ENCODE results near the gene TUT4. TPM values are rescaled to one million over a fixed set of nuclear protein-coding genes. Genes with fewer than 3 reads are reported as not detected.
A peak's percentile ranks its signal among the peaks of the same experiment; 100 is the strongest.

Gene TUT4
- total RNA-seq, 1 donor from 2014 or later, result 139 TPM

- DNase-seq (ENCODE audit: low spot score, unreplicated experiment), result no peak
- H3K27me3 Mint-ChIP-seq, result peaks cover 32% of the 10 kb centered on the region
- no peak overlapping the region for H3K4me3 Mint-ChIP-seq (ENCODE audit: low read depth)
- peaks cover 3% of the 10 kb centered on the region for H3K9me3 Mint-ChIP-seq (ENCODE audit: low read depth)
- H3K36me3 Mint-ChIP-seq (ENCODE audit: insufficient read depth), result no peaks in the 10 kb centered on the region
- H3K4me1 Mint-ChIP-seq (ENCODE audit: low read depth), result peaks cover 8% of the 10 kb centered on the region
- no peak overlapping the region for H3K27ac Mint-ChIP-seq
- no peak for TF ChIP-seq CTCF (IDR thresholded peaks at IDR 0.05; ENCODE audit: unreplicated experiment)
Measured at GRCh38 chr1:52599236-52599635, 46.3 kb upstream of the TUT4 start.

DNA sequence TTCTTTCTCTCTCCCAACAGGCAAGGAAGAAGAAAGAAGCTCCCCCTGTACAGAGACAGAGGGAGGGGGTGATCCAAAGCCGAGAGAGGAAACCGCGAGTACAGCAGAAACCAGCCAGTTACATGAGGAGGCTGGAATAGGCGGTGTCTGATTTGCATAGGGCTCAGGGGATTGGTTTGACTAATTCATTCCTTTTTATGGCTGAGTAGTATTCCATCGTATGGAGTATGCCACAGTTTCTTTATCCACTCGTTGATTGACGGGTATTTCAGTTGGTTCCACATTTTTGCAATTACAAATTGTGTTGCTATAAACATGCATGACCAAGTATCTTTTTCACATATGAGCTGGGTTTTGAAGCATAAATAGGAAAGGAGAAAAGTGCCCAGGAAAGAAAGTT, 45.8 kb upstream of the TUT4 start:
- H3K36me3 Mint-ChIP-seq (ENCODE audit: insufficient read depth), result no peaks in the 10 kb centered on the region
- peaks cover 3% of the 10 kb centered on the region for H3K9me3 Mint-ChIP-seq (ENCODE audit: low read depth)
- no peak overlapping the region for H3K4me3 Mint-ChIP-seq (ENCODE audit: low read depth)
- no peak for TF ChIP-seq CTCF (IDR thresholded peaks at IDR 0.05; ENCODE audit: unreplicated experiment)
- DNase-seq (ENCODE audit: low spot score, unreplicated experiment), result no peak
- H3K4me1 Mint-ChIP-seq (ENCODE audit: low read depth), result peaks cover 8% of the 10 kb centered on the region
- no peak overlapping the region for H3K27ac Mint-ChIP-seq
- H3K27me3 Mint-ChIP-seq, result peaks cover 32% of the 10 kb centered on the region

- Mint-ChIP-seq H3K36me3 (ENCODE audit: insufficient read depth) (no peaks in the 10 kb centered on the region), H3K9me3 (ENCODE audit: low read depth) (peaks cover 3% of the 10 kb centered on the region), H3K4me1 (ENCODE audit: low read depth) (peaks cover 7% of the 10 kb centered on the region), H3K27ac (peak overlapping the region; percentile 41), H3K4me3 (ENCODE audit: low read depth) (no peak overlapping the region), H3K27me3 (peaks cover 27% of the 10 kb centered on the region)
- TF ChIP-seq CTCF (IDR thresholded peaks at IDR 0.05; ENCODE audit: unreplicated experiment), result no peak
- no peak for DNase-seq (ENCODE audit: low spot score, unreplicated experiment)
Measured at GRCh38 chr1:52597912-52598311, 45.0 kb upstream of the TUT4 start.

DNA sequence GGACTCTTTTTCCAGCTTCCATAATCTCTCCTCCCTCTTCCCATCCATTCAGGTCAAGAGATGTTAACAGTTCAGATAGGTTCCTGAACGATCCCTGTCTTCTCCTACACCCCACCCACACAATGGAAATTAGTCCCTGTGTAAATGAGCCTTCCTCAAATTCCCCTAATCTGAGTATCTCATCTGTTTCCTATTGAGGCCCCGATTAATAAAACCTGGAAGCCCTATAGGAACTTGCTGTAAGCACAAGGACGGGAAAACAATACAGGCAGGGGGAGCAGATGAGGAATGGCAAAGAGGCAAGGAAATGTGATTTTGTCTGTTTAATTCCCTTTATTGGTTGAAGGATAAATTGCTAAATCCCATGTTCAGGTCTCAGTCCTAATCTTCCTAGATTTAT, 42.2 kb upstream of the TUT4 start:
- H3K4me3 Mint-ChIP-seq (ENCODE audit: low read depth), result no peak overlapping the region
- no peak for DNase-seq (ENCODE audit: low spot score, unreplicated experiment)
- H3K4me1 Mint-ChIP-seq (ENCODE audit: low read depth), result peaks cover 5% of the 10 kb centered on the region
- no peak for TF ChIP-seq CTCF (IDR thresholded peaks at IDR 0.05; ENCODE audit: unreplicated experiment)
- peaks cover 16% of the 10 kb centered on the region for H3K27me3 Mint-ChIP-seq
- no peak overlapping the region for H3K27ac Mint-ChIP-seq
- peaks cover 3% of the 10 kb centered on the region for H3K9me3 Mint-ChIP-seq (ENCODE audit: low read depth)
- no peaks in the 10 kb centered on the region for H3K36me3 Mint-ChIP-seq (ENCODE audit: insufficient read depth)

DNA sequence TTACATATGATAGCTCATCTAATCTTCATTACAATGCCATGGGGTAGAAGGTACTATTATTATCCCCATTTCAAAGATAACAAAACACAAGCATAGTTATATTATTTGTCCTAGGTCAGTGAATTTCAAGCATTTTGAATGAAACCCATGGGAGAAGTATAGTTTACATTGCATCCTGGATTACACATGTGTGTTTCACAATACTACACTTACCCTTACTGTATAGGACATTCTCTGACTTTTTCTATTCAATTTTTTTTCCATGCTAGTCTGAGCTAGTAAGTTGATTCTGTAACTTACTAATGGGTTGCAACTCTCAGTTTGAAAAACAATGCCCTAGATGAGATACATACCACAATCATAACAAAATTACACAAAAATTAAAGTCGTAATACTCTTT, 40.6 kb upstream of the TUT4 start:
- H3K4me1 Mint-ChIP-seq (ENCODE audit: low read depth), result peaks cover 6% of the 10 kb centered on the region
- H3K27me3 Mint-ChIP-seq, result peaks cover 11% of the 10 kb centered on the region
- H3K27ac Mint-ChIP-seq, result no peak overlapping the region
- DNase-seq (ENCODE audit: low spot score, unreplicated experiment), result no peak
- no peaks in the 10 kb centered on the region for H3K9me3 Mint-ChIP-seq (ENCODE audit: low read depth)
- H3K4me3 Mint-ChIP-seq (ENCODE audit: low read depth), result no peak overlapping the region
- no peaks in the 10 kb centered on the region for H3K36me3 Mint-ChIP-seq (ENCODE audit: insufficient read depth)
- TF ChIP-seq CTCF (IDR thresholded peaks at IDR 0.05; ENCODE audit: unreplicated experiment), result no peak

All from progenitor cell of endocrine pancreas (in vitro differentiated cells).